ENCODE data around the gene SKAP2. TPM values are rescaled to one million over a fixed set of nuclear protein-coding genes. Genes with fewer than 3 reads are reported as not detected.

SKAP2 gene
- total and polyA plus RNA-seq, 2 of the 4 experiments (the other 2 are of a cell fraction): 5.7 to 7.4 TPM

DNA sequence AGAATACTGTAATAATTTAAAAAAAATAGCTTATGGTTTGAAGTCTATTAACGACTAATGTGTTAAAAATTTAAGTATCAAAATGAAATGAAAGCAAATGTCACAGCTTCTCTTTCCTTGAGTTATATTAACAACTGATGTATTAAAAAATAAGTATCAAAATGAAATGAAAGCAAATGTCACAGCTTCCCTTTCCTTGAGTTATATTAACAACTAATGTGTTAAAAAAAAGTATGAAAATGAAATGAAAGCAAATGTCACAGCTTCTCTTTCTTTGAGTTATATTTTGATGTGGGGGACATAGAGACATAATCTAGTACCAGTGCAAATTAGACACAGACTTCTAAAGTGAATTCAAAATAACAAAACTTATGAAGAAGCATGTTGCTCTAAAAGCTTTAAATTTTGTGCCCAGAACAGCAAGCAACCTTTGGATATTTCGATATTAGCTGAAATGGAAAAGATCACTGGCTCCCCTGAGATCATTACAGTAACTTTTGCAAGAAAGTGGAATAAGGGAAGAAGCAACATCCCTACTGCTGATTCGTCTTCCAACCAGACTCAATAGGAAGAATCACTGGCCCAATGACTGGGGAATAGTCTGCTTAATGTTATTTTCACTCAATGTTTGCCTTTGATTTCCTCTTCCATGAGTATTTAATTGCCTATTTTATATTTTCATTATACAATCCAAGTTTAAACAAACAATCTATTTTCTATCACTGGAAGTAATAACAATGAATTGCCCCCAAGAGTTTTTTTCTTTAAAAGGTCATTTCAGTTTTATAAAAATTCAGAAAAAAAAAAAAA, 8.0 kb downstream of the SKAP2 start:
- H3K23ac ChIP-seq (ENCODE audit: low read depth, low read length): peak overlapping the region; percentile 84
- no peak overlapping the region for H4K5ac ChIP-seq (ENCODE audit: low read depth, low read length)
- H2AK9ac ChIP-seq (replicated peaks; ENCODE audit: low read depth, low read length, poor library complexity): no peak overlapping the region
- H3K79me1 ChIP-seq (ENCODE audit: low read depth in 1 of 2, low read length in 2 of 2): peaks cover 5 to 25% of the 10 kb centered on the region in 2 experiments; a peak in 2 of 4 replicates
- H2BK20ac ChIP-seq (ENCODE audit: low read depth, low read length): peak overlapping the region; percentile 60; the same call in 1 of the 2 replicates
- no peak overlapping the region for H2AK5ac ChIP-seq (ENCODE audit: low read depth, low read length)
- DNase-seq: peak; percentile 62
- peak overlapping the region; percentile 69 for H3K4me2 ChIP-seq (ENCODE audit: low read depth, low read length)
- peak overlapping the region; percentile 12; the same call in 1 of the 2 replicates for H3K27ac ChIP-seq (ENCODE audit: insufficient read depth, low read length)
- H4K8ac ChIP-seq (ENCODE audit: low read depth in 2 of 2, low read length in 2 of 2): no peak overlapping the region
- WGBS, 2 experiments (ENCODE audit: extremely low coverage in 2 of 2, insufficient read length in 1 of 2): no CpG with 5 or more reads among the region's 3 CpGs
- H3K27me3 ChIP-seq (ENCODE audit: control insufficient read depth, insufficient read depth, low read length): no peaks in the 10 kb centered on the region
- POLR2A ChIA-PET (ENCODE audit: unreplicated experiment): interaction anchor here (0.6 to 1.0 kb wide), 2 partner anchors 175 to 275 kb away, joined by 3 to 7 read pairs; no protein-coding TSS in a partner anchor
- H3K9me1 ChIP-seq (ENCODE audit: insufficient read depth, low read length): no peaks in the 10 kb centered on the region
- dilution Hi-C loops (cut with HindIII; ENCODE audit: low sequenced_read_pairs, unreplicated experiment): no loop called here
- no peak for TF ChIP-seq FOS (IDR thresholded peaks at IDR 0.05; ENCODE audit: low read depth, low read length)
- no peak for TF ChIP-seq MAFK (IDR thresholded peaks at IDR 0.05; ENCODE audit: low read depth, low read length)
- TF ChIP-seq POLR2A (IDR thresholded peaks at IDR 0.05; ENCODE audit: low read depth, low read length): no peak
- TF ChIP-seq, protein P1, sequence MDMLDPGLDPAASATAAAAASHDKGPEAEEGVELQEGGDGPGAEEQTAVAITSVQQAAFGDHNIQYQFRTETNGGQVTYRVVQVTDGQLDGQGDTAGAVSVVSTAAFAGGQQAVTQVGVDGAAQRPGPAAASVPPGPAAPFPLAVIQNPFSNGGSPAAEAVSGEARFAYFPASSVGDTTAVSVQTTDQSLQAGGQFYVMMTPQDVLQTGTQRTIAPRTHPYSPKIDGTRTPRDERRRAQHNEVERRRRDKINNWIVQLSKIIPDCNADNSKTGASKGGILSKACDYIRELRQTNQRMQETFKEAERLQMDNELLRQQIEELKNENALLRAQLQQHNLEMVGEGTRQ (IDR thresholded peaks at IDR 0.05; ENCODE audit: low read depth, low read length): no peak
- TF ChIP-seq RFX5 (IDR thresholded peaks at IDR 0.05; ENCODE audit: low read depth, low read length): no peak
- TF ChIP-seq, protein P2, sequence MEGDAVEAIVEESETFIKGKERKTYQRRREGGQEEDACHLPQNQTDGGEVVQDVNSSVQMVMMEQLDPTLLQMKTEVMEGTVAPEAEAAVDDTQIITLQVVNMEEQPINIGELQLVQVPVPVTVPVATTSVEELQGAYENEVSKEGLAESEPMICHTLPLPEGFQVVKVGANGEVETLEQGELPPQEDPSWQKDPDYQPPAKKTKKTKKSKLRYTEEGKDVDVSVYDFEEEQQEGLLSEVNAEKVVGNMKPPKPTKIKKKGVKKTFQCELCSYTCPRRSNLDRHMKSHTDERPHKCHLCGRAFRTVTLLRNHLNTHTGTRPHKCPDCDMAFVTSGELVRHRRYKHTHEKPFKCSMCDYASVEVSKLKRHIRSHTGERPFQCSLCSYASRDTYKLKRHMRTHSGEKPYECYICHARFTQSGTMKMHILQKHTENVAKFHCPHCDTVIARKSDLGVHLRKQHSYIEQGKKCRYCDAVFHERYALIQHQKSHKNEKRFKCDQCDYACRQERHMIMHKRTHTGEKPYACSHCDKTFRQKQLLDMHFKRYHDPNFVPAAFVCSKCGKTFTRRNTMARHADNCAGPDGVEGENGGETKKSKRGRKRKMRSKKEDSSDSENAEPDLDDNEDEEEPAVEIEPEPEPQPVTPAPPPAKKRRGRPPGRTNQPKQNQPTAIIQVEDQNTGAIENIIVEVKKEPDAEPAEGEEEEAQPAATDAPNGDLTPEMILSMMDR (conservative IDR thresholded peaks at IDR 0.05; ENCODE audit: low read depth, low read length): no peak
- no peak for TF ChIP-seq BHLHE40 (IDR thresholded peaks at IDR 0.05; ENCODE audit: low read depth, low read length)
- no peak for TF ChIP-seq RAD21 (IDR thresholded peaks at IDR 0.05; ENCODE audit: low read length)
- no peak for TF ChIP-seq MXI1 (IDR thresholded peaks at IDR 0.05; ENCODE audit: borderline replicate concordance, low read depth, low read length)
- TF ChIP-seq CEBPB (IDR thresholded peaks at IDR 0.05; ENCODE audit: low read depth, low read length): no peak
- no peak for TF ChIP-seq MAZ (IDR thresholded peaks at IDR 0.05; ENCODE audit: borderline replicate concordance, low read depth, low read length)
- no peak overlapping the region for H4K91ac ChIP-seq (ENCODE audit: insufficient read depth, low read depth, low read length)
- H3K4ac ChIP-seq (ENCODE audit: low read depth, low read length): no peak overlapping the region
- H3K14ac ChIP-seq (replicated peaks; ENCODE audit: low read depth, low read length): peak overlapping the region; percentile 13; the same call in 1 of the 2 replicates
- H2AFZ ChIP-seq (replicated peaks; ENCODE audit: low read length, poor library complexity): no peak overlapping the region
- peak overlapping the region; percentile 16; the same call in 1 of the 2 replicates for H2BK120ac ChIP-seq (ENCODE audit: low read depth, low read length)
- no peaks in the 10 kb centered on the region; the same call in 1 of the 2 replicates for H3K4me1 ChIP-seq (ENCODE audit: control insufficient read depth, insufficient read depth, low read length)
- CTCF ChIA-PET: interaction anchor here (0.6 to 1.2 kb wide), 4 partner anchors 10 to 323 kb away, joined by 3 read pairs; partner anchors contain the start of gene HOXA5
- H4K20me1 ChIP-seq (ENCODE audit: insufficient read depth, low read length): no peaks in the 10 kb centered on the region
- no peak overlapping the region for H2BK15ac ChIP-seq (ENCODE audit: low read depth, low read length)
- intact Hi-C loops (cut with micrococcal nuclease): loop anchor here (1.0 to 10.0 kb wide), 2 partner anchors 170 to 992 kb away; no protein-coding TSS in a partner anchor
- no peak overlapping the region for H2BK5ac ChIP-seq (ENCODE audit: low read depth, low read length, poor library complexity, severe bottlenecking)
- H3K36me3 ChIP-seq (ENCODE audit: control insufficient read depth, insufficient read depth, low read length): no peaks in the 10 kb centered on the region
- no peaks in the 10 kb centered on the region for H3K9me3 ChIP-seq (ENCODE audit: control insufficient read depth, insufficient read depth, low read length)
- peak overlapping the region; percentile 14; the same call in 1 of the 2 replicates for H3K9ac ChIP-seq (ENCODE audit: low read depth, low read length)
- no TSS peak for BruUV-seq (replicated peaks)
- no peak for ATAC-seq (ENCODE audit: low read depth)
- no peak overlapping the region for H3K4me3 ChIP-seq (ENCODE audit: insufficient read depth, low read depth, low read length)
- no peak overlapping the region for H3K56ac ChIP-seq (ENCODE audit: extremely low read depth, insufficient read depth, low read length)
- H3K18ac ChIP-seq (ENCODE audit: low read depth, low read length): no peak overlapping the region
- in situ Hi-C loops (cut with MboI; ENCODE audit: low sequenced_read_pairs): loop anchor here (5.0 to 25.0 kb wide), 4 partner anchors 246 to 1002 kb away; partner anchors contain the start of genes CBX3, HNRNPA2B1, HOXA2 and HOXA5
